OCI-LY7 (cell line): ENCODE measurements around the gene WDR64. TPM values are rescaled to one million over a fixed set of nuclear protein-coding genes. Genes with fewer than 3 reads are reported as not detected.

ENCODE experiments used
- BruUV-seq: library from RNA; stranded (reverse); fragments of 400-500 nt; replicated peaks from 2 replicates; lab custom pipeline; 2021; lab: Mats Ljungman, UMichigan
- CTCF ChIA-PET: fragments of 300-600 bp; sonication (Branson Sonifier 250); formaldehyde crosslinking; loops from one replicate; lab custom pipeline; 2022; ENCODE audit warnings: antibody characterized with exemption; ENCODE audit not compliant: unreplicated experiment; lab: Charles Lee
- POLR2A ChIA-PET: fragments of 300-600 bp; sonication (Branson Sonifier 250); formaldehyde crosslinking; loops from one replicate; lab custom pipeline; 2022; ENCODE audit warnings: antibody characterized with exemption; lab: Charles Lee
- DNase-seq: peaks from one replicate; pipeline ENCODE4 v3.0.0-alpha.2; 2015; ENCODE audit warnings: low spot score
- H2AFZ ChIP-seq: fragments of 200-600 bp; sonication (generic), shearing (Covaris generic); 2 replicates; pipeline ENCODE4 v1.6.1; 2014; ENCODE audit warnings: mild to moderate bottlenecking, antibody characterized with exemption, low read length, moderate library complexity
- H3K27ac ChIP-seq: fragments of 200-600 bp; sonication (generic); 2 replicates; pipeline ENCODE4 v1.5.1; 2014; ENCODE audit warnings: mixed run types, low read depth, mild to moderate bottlenecking, moderate library complexity, low read length, inconsistent platforms; ENCODE audit not compliant: poor library complexity, severe bottlenecking
- H3K36me3 ChIP-seq: fragments of 200-600 bp; sonication (generic); 2 replicates; pipeline ENCODE4 v1.6.1; 2014; ENCODE audit warnings: mild to moderate bottlenecking, antibody characterized with exemption, low read length, moderate library complexity, mixed read lengths; ENCODE audit not compliant: insufficient read depth
- H3K4me1 ChIP-seq: fragments of 200-600 bp; sonication (generic); 2 replicates; pipeline ENCODE4 v1.5.1; 2014; ENCODE audit warnings: mild to moderate bottlenecking, low read length; ENCODE audit not compliant: insufficient read depth, poor library complexity, severe bottlenecking
- H3K4me2 ChIP-seq: fragments of 200-600 bp; sonication (generic); 2 replicates; pipeline ENCODE4 v1.6.1; 2014; ENCODE audit warnings: mild to moderate bottlenecking, low read length
- H3K4me3 ChIP-seq: fragments of 200-600 bp; sonication (generic); 2 replicates; pipeline ENCODE4 v1.5.1; 2014; ENCODE audit warnings: mild to moderate bottlenecking, low read depth, low read length; ENCODE audit not compliant: poor library complexity, severe bottlenecking
- H3K79me2 ChIP-seq: fragments of 200-600 bp; sonication (generic); 2 replicates; pipeline ENCODE4 v1.6.1; 2016; ENCODE audit warnings: low read depth, mild to moderate bottlenecking, low read length, moderate library complexity, mixed read lengths; ENCODE audit not compliant: insufficient read depth
- H3K9me2 ChIP-seq: fragments of 200-600 bp; sonication (generic); 2 replicates; pipeline ENCODE4 v1.6.1; 2016; ENCODE audit warnings: mild to moderate bottlenecking, low read length, mixed read lengths; ENCODE audit not compliant: insufficient read depth
- H3K9me3 ChIP-seq: fragments of 200-600 bp; sonication (generic); 2 replicates; pipeline ENCODE4 v1.6.1; 2014; ENCODE audit warnings: mild to moderate bottlenecking, mixed run types, low read length, mixed read lengths
- H4K20me1 ChIP-seq: fragments of 200-600 bp; sonication (generic); 2 replicates; pipeline ENCODE4 v1.6.1; 2014; ENCODE audit warnings: mild to moderate bottlenecking, antibody characterized with exemption, low read length, moderate library complexity, mixed read lengths; ENCODE audit not compliant: insufficient read depth
- EZH2phosphoT487 ChIP-seq: fragments of 200-600 bp; sonication (generic); IDR thresholded peaks from 2 replicates; pipeline ENCODE4 v1.6.1; 2018; ENCODE audit warnings: low read depth, borderline replicate concordance, mild to moderate bottlenecking, mixed run types, antibody characterized with exemption, low read length, moderate library complexity, mixed read lengths
- intact Hi-C: fragments of 100-400 bp; cut with micrococcal nuclease; formaldehyde crosslinking; loops from one replicate; pipeline ENCODE4 v1.10.0; 2022; ENCODE audit not compliant: unreplicated experiment
- total RNA-seq, 2 experiments: library from RNA; depleted of rRNA in 1 of 2; stranded (reverse); fragments of >200 nt in 1 of 2; shearing (Covaris generic) in 1 of 2; gene quantifications; 2 replicates each; pipeline ENCODE4 v1.2.3, GENCODE V29; 2014 to 2022
- TF ChIP-seq, protein P1 (sequence below): fragments of 200-600 bp; sonication (generic); conservative IDR thresholded peaks from 2 replicates; pipeline ENCODE4 v1.5.1; 2014; ENCODE audit warnings: mild to moderate bottlenecking, antibody characterized with exemption, low read length, moderate library complexity, mixed read lengths

WDR64 gene
- total RNA-seq, 2 experiments from 2014 or later = not detected

DNA sequence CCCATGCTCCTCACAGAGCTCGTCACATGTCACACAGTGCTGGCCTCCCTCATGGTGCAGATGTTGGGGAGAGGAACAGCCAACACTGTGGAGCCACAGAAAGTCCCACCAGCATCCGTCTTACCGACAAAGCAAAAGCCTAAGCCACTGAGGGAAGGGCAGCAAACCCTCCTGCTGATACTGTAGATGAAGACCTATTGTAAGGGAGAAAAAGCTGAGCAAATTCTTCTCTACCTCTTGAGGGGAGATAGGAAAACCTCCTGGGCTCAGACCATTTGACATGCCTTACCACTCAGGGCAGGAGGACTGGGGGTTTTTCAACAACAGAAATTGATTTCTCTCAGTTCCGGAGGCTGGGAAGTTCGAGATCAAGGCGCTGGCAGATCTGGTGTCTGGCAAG lies 95.9 kb downstream of the WDR64 start:
- no peak overlapping the region for H3K4me3 ChIP-seq
- H4K20me1 ChIP-seq = no peaks in the 10 kb centered on the region
- no peak for DNase-seq
- intact Hi-C loops = no loop called here
- H3K4me1 ChIP-seq = no peaks in the 10 kb centered on the region
- ChIA-PET CTCF (no interaction called here), POLR2A (no interaction called here)
- no peaks in the 10 kb centered on the region for H3K79me2 ChIP-seq
- H2AFZ ChIP-seq = no peak overlapping the region
- no peaks in the 10 kb centered on the region for H3K36me3 ChIP-seq
- TF ChIP-seq, protein P1, sequence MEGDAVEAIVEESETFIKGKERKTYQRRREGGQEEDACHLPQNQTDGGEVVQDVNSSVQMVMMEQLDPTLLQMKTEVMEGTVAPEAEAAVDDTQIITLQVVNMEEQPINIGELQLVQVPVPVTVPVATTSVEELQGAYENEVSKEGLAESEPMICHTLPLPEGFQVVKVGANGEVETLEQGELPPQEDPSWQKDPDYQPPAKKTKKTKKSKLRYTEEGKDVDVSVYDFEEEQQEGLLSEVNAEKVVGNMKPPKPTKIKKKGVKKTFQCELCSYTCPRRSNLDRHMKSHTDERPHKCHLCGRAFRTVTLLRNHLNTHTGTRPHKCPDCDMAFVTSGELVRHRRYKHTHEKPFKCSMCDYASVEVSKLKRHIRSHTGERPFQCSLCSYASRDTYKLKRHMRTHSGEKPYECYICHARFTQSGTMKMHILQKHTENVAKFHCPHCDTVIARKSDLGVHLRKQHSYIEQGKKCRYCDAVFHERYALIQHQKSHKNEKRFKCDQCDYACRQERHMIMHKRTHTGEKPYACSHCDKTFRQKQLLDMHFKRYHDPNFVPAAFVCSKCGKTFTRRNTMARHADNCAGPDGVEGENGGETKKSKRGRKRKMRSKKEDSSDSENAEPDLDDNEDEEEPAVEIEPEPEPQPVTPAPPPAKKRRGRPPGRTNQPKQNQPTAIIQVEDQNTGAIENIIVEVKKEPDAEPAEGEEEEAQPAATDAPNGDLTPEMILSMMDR = no peak
- TF ChIP-seq EZH2phosphoT487 = no peak
- no peak overlapping the region for H3K27ac ChIP-seq
- H3K4me2 ChIP-seq = no peak overlapping the region
- no peaks in the 10 kb centered on the region for H3K9me2 ChIP-seq
- no TSS peak for BruUV-seq
- no peaks in the 10 kb centered on the region for H3K9me3 ChIP-seq

GRCh38 chr1:241749041-241749944 lies 97.2 kb downstream of the WDR64 start:
- Histone ChIP-seq H2AFZ (no peak overlapping the region), H3K4me3 (no peak overlapping the region), H3K36me3 (no peaks in the 10 kb centered on the region), H3K4me2 (no peak overlapping the region), H3K9me2 (no peaks in the 10 kb centered on the region), H3K9me3 (no peaks in the 10 kb centered on the region), H3K27ac (no peak overlapping the region), H3K79me2 (no peaks in the 10 kb centered on the region), H3K4me1 (no peaks in the 10 kb centered on the region), H4K20me1 (no peaks in the 10 kb centered on the region)
- BruUV-seq = no TSS peak
- intact Hi-C loops = no loop called here
- POLR2A ChIA-PET = interaction anchor here (0.7 to 1.4 kb wide), 4 partner anchors 12 to 269 kb away, joined by 3 to 4 read pairs (median 4); no protein-coding TSS in a partner anchor
- TF ChIP-seq, protein P1 = no peak
- TF ChIP-seq EZH2phosphoT487 = no peak
- no peak for DNase-seq
- CTCF ChIA-PET = no interaction called here
